HepG2 (cell line): ENCODE measurements around the gene DDX49.

Experiments used
- EZH2 ChIP-seq: conservative IDR thresholded peaks from 2 replicates; pipeline ENCODE4 v1.6.1; 2012; ENCODE audit warnings: mild to moderate bottlenecking, low read depth, low read length, moderate library complexity
- MAFG ChIP-seq: sonication (generic); formaldehyde crosslinking; IDR thresholded peaks from 2 replicates; pipeline ENCODE4 v1.5.1; 2020; ENCODE audit warnings: mild to moderate bottlenecking, missing genetic modification reagents
- MTA3 ChIP-seq: sonication (generic); formaldehyde crosslinking; IDR thresholded peaks from 2 replicates; pipeline ENCODE4 v1.4.0; 2020; ENCODE audit warnings: missing genetic modification reagents
- SMARCC2 ChIP-seq: fragments of 450-650 bp; IDR thresholded peaks from 2 replicates; pipeline ENCODE4 v1.6.1; 2017; ENCODE audit warnings: antibody characterized with exemption, mild to moderate bottlenecking
- THRA ChIP-seq: sonication (generic); formaldehyde crosslinking; IDR thresholded peaks from 2 replicates; pipeline ENCODE4 v1.4.0; 2020; ENCODE audit warnings: missing genetic modification reagents, borderline replicate concordance
- ZBTB7A ChIP-seq: sonication (generic); formaldehyde crosslinking; IDR thresholded peaks from 2 replicates; pipeline ENCODE4 v1.8.0; 2022; ENCODE audit warnings: mild to moderate bottlenecking, missing genetic modification reagents
- ZFP37 ChIP-seq: sonication (generic); formaldehyde crosslinking; IDR thresholded peaks from 2 replicates; pipeline ENCODE4 v1.4.0; 2020; ENCODE audit warnings: missing genetic modification reagents, borderline replicate concordance
- ZNF564 ChIP-seq: sonication (generic); formaldehyde crosslinking; IDR thresholded peaks from 2 replicates; pipeline ENCODE4 v1.8.1; 2023; ENCODE audit warnings: mild to moderate bottlenecking, missing genetic modification reagents

DNA sequence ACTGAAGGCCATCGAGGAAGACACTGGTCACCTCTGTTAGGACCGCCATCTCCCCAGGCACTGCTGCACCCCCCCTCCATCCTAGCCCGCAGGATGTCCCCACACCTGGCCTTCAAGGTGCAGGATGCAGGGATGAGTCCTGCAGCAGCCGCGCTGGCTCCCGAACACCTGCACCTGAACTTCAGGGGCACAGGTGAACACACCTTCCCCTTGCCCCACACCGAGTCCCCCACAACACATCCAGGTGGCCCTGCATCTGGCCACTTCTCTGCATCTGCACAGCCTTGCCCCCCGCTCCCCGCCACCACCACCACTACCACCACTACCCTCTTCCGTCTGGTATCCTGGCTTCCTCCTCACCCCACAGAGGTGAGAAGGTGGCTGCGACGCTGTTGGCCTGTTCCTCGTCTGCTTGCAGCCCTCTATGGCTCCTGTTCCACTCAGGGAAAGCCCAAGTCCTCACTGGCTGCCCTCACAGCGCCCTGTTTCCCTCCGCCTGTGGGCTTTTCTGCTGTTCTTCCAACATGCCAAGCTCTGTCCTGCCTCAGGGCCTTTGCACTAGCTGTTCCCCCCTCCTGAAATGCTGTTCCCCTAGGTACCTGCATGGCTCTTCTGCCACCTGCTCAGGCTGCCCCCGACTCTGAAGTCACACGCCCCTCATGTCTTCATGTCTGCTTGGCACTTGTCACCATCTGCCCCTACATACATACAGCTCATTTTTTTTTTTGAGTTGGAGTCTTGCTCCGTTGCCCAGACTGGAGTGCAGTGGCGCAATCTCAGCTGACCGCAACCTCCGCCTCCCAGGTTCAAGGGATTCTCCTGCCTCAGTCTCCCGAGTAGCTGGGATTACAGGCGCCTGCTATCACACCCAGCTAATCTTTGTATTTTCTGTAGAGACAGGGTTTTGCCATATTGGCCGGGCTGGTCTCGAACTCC lies 22.2 kb upstream of the DDX49 start:
- TF ChIP-seq ZFP37 (CRISPR knock-in tag) (no peak), ZNF564 (CRISPR knock-in tag) (no peak), ZBTB7A (CRISPR knock-in tag) (no peak), SMARCC2 (no peak), EZH2 (no peak), MAFG (CRISPR knock-in tag) (no peak), MTA3 (CRISPR knock-in tag) (no peak), THRA (no peak)
